GM19468 (cell line): ENCODE results near the gene ADCK2.
"Not testable (repeated sequence)": the region's sequence is repeated elsewhere in the genome, so short reads cannot be mapped to it uniquely, and the experiment has no call there.

Experiments used
- ATAC-seq: cut with Tn5 transposase; IDR thresholded peaks from one replicate; pipeline ENCODE4 v1.9.1; 2021; ENCODE audit warnings: mild to moderate bottlenecking, moderate library complexity, moderate number of reproducible peaks; ENCODE audit not compliant: unreplicated experiment; ENCODE audit errors: extremely low read depth

ADCK2 gene

DNA sequence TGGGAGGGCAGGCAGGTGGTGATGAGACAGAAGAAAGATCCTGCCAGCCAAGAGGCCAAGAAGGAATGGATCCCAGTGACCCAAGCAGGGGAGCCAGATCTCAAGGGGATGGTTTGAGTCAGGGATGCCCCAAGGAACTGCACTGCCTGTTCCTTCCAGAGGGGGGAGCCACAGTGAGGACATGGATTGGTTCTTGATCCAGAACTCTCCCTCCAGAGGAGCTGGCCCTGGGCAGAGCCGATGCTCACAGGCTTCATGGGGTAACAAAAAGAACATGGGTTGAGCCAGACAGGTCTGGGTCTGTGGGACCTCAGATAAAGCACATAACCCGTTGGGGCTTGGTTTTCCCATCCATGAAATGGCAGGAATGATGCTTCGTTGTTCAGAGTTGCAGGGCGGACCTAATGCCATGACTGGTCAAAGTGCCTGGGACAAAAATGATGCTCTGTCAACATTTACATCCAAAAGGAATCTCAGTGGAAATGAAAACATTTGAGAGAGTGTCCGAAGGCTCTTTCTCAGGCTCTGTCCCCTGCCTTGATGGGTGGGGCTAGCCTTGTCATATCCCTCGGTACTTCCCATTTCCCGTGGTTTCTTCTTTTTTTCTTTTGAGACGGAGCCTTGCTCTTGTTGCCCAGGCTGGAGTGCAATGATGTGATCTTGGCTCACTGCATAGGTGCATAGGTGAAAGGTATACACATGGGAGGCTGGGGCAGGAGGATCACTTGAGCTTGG, 27.4 kb upstream of the ADCK2 start:
- no peak for ATAC-seq

DNA sequence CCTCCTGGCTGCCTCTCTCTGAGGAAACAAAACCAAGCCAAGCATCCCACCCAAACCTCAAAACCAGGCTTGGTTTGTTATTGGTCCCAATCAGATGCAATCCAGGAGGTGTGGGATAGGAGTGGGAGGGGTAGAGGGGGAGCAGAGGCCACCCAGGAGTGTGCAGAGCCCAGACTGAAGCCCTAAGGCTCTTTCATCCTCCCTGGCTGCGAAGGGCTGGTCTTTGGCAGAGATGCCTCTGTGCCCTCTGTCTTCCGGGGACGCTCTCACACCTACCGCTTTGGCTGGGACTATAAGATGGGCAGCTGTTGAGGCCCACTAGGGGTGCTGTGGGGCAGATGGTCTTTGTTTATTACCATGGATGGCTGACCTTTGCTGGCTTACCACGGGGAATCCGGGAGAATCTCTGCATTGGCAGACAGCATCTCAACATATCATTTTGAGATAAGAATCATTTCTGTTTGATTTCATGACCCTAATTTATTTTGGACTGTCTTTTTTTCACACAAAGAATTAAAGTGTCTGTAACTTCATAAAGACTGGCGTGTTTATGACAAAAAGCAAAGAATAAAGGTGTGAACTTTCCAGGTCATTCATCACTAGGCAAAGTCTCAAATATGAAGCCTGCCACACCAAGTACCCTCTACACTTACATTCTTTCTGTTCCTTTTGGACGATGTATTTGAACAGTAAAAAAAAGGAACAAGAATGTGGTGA, 25.7 kb upstream of the ADCK2 start:
- no peak for ATAC-seq

DNA sequence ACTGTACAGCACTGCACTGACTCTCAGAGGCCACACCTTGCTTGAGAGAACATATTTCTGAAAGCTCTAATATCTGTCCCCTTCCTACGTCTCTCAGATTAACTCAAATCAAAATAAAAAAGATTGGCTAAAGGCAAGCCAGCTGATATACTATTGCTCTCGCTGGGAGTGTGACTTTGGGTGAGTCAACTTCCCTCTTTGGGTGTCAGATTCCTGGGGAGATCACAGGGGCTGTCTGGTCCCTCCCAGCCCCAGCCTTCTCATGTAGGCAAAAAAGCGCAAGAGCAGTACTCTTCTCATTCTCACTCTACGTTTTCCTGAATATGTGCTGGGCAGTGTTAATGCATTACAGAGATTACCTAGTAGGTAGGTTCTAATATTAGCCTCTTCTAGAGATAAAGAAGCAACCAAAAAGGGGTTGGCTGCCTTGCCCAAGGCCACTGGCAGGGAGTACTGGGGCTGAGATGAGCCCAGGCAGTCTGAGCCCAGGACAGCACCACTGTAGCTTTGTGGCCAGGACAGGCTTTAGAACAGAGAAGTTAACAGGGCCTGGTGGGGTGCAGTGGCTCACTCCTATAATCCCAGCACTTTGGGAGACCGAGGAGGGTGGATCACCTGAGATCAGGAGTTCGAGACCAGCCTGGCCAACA, 23.1 kb upstream of the ADCK2 start:
- ATAC-seq: no peak

DNA sequence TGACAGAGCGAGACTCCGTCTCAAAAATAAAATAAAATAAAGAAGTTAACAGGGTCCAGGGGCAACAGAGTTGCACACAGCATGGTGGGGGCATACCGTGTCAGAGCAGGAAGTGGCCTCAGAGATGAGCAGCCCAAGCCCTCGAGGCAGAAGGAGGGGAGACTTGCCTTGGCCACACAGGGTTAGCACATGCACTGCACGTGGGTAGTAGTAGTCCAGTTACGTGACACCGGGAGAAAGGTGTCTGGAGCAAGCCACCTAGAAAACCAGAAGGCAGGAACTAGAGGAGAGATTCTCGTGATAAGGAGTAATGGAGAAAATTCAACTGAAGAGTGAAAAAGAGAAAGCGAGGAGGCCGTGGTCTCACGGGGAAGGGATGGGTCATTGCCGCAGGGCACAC, 22.4 kb upstream of the ADCK2 start:
- no peak for ATAC-seq

DNA sequence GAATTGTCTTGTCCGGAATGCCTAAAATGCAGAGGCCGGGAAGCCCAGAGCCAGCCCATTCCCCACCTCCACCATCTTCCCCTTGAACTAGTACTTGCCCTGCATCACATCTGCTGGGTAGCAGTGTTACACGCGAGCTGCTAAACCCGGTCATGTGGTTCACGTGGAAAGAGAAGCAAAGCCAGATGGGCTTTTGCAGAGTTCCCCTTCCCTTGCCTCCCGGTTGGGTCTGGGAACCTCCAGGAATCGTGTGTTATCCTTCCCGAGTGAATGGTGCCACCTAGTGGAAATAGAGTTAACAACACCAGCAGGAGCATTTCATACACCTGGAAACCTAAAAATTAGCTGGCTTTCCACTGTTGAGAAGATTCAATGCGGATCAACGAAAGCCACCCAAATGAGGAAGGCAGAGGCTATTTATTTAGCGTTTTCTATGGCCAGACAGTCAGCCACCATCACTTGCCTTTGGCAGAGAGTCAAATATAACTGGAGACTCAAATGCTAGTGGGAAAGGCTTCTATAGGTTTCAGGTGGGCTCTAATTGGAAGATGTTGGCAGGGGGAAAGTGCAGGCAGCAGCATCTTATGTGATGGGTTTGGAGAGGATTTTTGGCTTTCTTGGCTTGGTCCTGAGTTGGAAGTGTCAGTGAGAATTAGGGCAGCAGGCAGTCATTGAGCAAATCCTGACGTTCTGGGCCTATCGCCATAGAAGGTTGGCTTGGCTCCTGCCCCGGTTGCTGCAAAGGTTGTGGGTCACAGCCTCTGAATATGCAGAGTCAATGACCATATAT, 19.2 kb upstream of the ADCK2 start:
- no peak for ATAC-seq

DNA sequence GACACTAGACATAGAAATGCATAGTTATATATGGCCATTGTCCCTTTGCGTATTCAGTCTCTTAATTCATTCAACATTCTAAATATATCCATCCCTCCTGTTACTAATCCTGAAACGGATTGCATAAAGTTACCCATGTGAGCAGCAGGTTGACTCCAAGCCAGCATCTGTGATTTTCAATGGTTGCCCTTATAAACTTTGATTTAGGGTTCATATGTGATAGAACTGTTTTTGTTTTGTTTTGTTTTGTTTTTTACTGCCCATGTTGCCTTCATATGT, 18.7 kb upstream of the ADCK2 start:
- no peak for ATAC-seq

DNA sequence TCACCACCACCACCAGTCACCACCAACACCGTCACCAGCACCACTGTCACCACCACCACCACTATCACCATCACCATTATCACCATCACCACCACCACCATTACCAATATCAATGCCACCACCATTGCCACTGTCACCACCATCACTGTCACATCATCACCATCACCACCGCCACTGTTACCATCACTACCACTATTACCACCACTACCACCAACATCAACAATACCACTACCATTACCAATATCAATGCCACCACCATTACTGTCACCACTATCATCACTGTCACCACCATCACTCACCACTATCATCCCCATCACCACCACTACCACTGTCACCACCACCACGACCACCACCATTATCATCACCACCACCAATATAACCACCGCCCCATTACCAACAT, 18.1 kb upstream of the ADCK2 start:
- ATAC-seq: no peak

DNA sequence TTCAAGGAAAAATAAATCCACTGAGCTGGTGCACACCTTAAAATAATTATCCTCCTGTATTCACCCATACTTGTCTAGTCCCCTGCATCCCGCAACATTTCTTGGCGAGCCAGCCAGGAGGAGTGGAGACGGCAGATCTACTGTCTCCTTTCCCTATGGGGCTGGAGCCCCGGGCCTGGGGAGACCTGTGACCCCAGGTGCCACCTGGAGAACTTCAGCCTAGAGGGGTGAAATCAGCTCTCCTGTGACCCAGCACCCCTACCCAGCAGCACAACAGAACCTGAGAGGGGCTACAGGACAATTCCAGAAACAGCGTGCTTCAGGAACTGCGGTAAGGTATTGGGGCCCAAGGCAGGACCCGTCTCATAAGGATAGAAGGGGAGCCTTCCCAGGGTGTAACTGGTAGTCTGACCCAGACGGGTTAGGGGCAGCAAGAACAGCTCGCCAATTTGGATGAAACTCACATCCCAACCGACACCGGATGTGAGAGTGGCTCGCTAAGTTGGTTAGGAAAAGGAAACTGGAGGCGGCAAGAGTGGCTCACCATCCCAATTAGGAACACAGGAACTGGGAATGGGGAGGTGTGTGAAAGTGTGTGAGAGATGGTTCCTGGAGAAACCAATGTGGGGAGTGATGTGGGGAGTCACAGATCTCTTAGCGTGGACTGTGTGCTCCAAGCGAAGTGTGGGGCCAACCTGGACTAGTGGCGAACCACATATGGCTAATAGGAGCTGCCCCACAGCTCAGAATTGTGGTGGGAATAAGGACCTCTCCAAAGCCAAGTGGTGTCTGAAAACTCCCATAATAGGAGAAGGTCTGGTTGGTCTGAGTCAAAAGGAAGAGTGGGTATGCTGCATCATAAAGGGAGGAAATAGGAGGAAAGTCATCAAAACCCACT, 17.0 kb upstream of the ADCK2 start:
- no peak for ATAC-seq

DNA sequence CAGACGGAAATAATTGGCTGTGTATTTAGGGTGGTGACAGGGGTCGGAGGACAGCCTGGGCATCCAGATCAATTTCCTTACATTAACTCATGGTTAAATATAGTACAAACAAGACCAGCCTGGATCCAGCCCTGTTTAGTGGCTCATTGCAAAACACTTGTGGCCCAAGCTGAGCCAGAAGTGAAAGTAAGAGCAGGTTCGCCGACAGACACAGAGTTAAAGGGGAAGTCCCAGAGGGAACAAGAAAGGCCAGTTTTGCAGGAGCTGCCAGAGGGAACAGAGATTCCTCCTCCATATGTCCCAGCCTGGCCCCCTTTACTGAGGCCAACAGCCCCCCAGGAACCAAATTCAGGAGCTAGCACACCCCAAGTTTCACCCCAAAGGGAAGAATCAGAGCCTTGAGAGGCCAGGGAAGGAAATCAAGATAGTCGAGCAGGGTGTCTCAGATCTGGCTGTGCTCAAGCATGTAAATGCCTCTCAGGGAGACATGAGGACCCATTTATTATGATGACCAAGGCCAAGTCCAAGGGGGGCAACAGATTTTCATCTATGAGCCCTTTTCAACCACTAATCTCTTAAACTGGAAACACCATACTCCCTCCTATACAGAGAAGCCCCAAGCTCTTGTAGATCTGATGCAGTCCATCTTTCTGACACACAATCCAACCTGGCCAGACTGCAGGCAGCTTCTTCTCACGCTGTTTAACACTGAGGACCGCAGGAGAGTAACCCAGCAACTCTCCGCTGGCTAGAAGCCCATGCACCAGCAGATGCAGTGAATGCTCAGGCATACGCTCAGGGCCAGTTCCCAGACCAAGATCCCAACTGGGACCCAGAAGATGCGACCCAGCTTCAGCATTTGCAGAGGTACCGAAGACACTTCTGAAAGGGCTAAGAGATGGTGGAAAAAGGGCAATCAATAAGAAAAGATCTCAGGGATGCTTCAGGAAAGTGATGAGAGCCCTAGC, 15.9 kb upstream of the ADCK2 start:
- peak; percentile 81 for ATAC-seq

DNA sequence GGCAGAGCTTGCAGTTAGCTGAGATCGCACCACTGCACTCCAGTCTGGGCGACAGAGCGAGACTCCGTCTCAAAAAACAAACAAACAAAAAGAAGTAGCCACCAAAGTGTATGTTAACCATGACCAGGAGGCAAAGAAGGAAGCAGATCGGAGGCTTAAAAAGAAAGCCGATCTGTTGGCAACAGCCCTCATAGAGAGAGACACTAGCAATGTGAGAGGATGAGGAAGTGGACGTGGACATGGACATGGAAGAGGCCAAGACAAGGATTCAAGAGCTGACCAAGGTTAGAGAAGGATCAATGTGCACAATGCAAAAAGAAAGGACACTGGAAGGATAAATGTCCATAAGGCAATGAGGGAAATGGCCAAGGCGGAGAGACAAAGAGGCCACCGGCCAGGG, 14.9 kb upstream of the ADCK2 start:
- ATAC-seq: no peak

DNA sequence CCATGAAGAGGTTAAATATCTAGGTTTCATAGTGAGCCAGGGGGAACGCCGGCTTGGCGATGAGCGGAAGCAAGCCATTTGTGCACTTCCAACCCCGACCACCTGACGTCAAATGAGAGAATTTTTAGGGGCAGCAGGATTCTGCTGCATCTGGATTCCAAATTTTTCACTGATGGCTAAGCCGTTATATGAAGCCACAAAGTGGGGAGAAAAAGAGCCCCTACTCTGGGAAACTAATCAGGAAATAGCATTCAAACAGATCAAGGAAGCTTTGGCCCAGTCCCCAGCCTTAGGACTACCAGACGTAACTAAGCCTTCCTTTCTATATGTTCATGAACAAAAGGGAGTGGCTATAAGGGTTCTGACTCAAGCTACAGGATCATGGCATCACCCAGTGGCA, 12.9 kb upstream of the ADCK2 start:
- ATAC-seq: no peak

DNA sequence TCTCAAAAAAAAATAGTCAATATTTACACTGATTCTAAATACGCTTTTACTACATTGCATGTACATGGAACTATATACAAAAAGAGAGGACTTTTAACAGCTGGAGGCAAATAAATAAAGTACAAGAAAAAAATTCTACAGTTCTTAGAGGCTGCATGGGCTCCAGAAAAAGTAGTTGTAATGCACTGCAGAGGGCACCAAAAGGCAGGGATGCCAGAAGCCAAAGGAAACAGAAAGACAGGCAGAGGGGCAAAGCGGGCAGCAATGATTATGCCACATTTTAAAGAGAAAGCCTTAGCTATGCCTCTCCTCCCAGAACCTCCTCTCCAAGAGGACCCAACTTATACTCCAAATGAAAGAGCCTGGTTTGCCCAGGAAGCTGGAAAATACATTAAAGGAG, 11.6 kb upstream of the ADCK2 start:
- no peak for ATAC-seq

DNA sequence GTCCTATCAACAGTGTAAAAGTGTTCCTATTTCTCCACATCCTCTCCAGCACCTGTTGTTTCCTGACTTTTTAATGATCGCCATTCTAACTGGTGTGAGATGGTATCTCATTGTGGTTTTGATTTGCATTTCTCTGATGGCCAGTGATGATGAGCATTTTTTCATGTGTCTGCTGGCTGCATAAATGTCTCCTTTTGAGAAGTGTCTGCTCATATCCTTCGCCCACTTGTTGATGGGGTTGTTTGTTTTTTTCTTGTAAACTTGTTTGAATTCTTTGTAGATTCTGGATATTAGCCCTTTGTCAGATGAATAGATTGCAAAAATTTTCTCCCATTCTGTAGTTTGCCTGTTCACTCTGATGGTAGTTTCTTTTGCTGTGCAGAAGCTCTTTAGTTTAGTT, 9.8 kb upstream of the ADCK2 start:
- not testable (repeated sequence) for ATAC-seq

DNA sequence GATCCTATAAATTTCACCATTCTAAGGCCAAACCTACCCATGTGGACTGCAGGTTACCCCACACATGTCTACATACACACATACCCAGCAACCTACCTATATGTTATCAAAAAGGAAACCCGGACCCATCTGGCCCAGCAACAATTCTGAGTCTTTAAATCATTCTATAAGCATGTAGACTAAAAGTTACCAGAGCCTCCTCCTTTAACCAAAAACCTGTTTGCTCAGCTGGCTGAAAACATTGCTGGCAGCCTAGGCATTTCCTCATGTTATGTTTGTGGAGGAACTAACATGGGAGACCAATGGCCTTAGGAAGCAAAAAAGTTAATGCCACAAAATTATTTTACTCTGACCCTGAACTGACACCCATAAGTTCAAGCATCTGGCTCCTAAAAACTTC, 5.3 kb upstream of the ADCK2 start:
- ATAC-seq: no peak

DNA sequence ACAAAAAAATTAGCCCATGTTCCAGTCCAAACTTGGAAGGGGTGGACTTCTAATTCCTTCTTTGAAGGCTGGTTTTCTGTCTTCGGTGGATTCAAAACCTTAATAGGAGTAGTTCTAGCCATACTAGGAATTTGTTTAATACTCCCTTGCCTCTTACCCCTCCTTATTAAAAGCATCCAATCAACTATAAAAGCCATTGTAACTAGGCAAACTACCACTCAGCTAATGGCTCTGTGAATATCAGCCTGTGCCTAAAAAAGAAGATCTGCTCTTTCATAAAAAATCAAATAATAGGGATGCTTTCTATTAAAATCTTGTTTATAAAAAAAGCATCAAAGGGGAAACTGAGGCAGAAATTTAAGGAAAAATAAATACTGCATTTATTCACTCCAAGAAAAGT, 4.1 kb upstream of the ADCK2 start:
- no peak for ATAC-seq

DNA sequence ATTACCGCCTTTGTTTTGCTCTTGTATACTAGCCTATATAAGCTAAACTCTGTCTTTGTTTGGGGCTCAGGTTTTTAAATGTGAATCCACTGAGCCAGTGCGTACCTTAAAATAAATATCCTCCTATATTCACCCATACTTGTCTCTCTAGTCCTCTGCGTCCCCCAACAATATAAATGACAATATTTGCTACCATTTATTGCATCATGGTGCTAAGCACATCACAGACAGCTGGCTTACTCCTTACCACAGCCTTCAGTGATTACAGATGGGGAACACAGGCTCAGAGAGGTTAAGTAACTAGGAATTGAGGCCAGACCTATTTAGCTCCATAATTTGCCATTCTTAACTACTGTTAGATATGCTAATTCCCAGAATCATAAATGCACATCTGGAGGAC, 3.4 kb upstream of the ADCK2 start:
- ATAC-seq: no peak

DNA sequence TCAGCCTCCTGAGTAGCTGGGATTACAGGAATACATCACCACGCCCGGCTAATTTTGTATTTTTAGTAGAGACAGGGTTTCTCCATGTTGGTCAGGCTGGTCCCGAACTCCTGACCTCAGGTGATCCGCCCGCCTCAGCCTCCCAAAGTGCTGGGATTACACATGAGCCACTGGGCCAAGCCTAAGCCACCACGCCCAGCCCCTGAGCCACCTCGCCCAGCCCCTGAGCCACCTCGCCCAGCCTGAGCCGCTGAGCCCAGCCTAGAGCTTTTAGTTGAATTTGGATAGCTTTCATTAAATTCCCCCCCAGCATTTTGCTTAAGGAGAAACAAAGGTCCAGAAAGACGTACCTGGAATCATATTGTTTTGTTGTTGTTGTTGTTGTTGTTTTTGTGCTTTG, 2.9 kb upstream of the ADCK2 start:
- not testable (repeated sequence) for ATAC-seq

DNA sequence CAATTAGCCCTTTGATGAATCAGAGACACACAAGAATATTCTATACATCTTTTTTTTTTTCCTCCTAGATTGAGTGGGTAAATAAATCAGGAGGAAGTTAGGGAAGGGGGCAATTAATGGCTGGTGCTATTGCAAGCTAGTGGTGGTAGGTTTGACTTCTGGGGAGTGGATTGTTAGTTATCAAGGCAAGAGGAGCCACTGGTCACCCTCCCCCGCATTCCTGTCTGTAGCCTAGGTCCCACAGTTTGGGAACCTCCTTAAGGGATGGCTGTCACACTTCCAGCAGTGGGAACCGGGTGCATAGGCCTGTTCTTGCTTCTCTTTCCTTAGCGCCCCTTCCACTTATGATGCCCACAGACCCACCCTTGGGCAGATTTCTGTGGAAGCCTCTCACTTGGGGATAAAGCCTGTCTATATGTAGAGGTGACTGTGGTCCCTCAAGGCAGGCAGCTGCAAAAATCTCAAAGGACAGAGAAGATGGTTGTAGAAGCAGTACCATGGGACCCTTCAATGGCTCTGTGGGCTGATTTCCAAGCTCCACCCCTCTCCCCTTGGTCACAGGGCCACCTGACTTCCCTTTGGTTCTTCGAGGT, 2.3 kb upstream of the ADCK2 start:
- no peak for ATAC-seq

DNA sequence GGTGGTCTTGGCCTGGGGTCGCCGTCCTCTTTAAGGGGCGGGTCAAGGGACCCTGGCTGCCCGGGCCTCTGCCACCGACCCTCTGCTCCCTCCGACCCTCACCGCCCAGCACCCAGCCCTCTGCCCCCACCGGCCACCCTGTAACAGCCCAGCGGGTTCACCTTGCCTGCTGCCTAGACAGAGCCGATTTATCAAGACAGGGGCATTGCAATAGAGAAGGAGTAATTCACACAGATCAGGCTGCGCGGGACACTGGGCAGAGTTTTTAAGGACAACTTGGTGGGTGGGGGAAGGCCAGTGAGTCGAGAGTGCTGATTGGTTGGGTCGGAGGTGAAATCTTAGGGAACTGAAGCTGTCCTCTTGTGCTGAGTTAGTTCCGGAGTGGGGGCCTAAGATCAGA, 779 bp upstream of the ADCK2 start:
- no peak for ATAC-seq
